Right lobe of liver (tissue), 6 donors: ENCODE measurements around the gene OCIAD1. TPM values are rescaled to one million over a fixed set of nuclear protein-coding genes. Genes with fewer than 3 reads are reported as not detected.

Experiments
- ATAC-seq, 4 donors: fragments of 200-7000 bp; cut with Tn5 transposase; one replicate each; pipeline ENCODE4 v1.9.1; 2020; ENCODE audit warnings: mild to moderate bottlenecking in 4 of 4, moderate library complexity in 4 of 4
- DNase-seq, 3 donors: peaks; one replicate each; pipeline ENCODE4 v3.0.0-alpha.2; 2020
- H3K27ac ChIP-seq, 3 donors: fragments of 200-600 bp; one replicate each; pipeline ENCODE4 v1.8.0; 2022
- H3K27me3 ChIP-seq, 2 donors: fragments of 200-600 bp; one replicate each; pipeline ENCODE4 v1.8.0; 2022
- H3K36me3 ChIP-seq, 4 donors: fragments of 200-600 bp; sonication (generic) in 1 of 4; one replicate each; pipeline versions ENCODE4 v1.5.1 to v1.8.0; 2017 to 2022; ENCODE audit warnings: control low read depth in 1 of 4
- H3K4me1 ChIP-seq, 4 donors: fragments of 200-600 bp; sonication (generic) in 1 of 4; one replicate each; pipeline versions ENCODE4 v1.5.1 to v1.8.0; 2017 to 2022; ENCODE audit warnings: control low read depth in 1 of 4
- H3K4me3 ChIP-seq, 3 donors: fragments of 200-600 bp; one replicate each; pipeline ENCODE4 v1.8.0; 2022
- H3K9me3 ChIP-seq, 4 donors: fragments of 200-600 bp; sonication (generic) in 1 of 4; one replicate each; pipeline versions ENCODE4 v1.5.1 to v1.8.0; 2017 to 2022; ENCODE audit warnings: control low read depth in 1 of 4
- CTCF ChIP-seq, 4 donors: fragments of 200-600 bp in 3 of 4; fragments of 450-650 bp in 1 of 4; IDR thresholded peaks; one replicate each; pipeline versions ENCODE4 v1.5.1 to v1.8.0; 2016 to 2022; ENCODE audit warnings: antibody characterized with exemption in 4 of 4, mild to moderate bottlenecking in 2 of 4
- POLR2A ChIP-seq: fragments of 450-650 bp; IDR thresholded peaks from one replicate; pipeline ENCODE4 v1.6.1; 2017; ENCODE audit warnings: antibody characterized with exemption, mild to moderate bottlenecking
- WGBS: methylation state at CpG from one replicate; pipeline ENCODE4 v1.1.6; 2018; ENCODE audit warnings: low coverage, low lambda C conversion rate; ENCODE audit not compliant: insufficient coverage; ENCODE audit errors: missing lambda C conversion rate; 5-methylcytosine and 5-hydroxymethylcytosine counted together
- intact Hi-C, 2 donors: fragments of 100-400 bp; cut with DNase I; formaldehyde crosslinking; loops; one replicate each; pipeline versions ENCODE4 v1.11.2 to v1.14.1; 2022
- total RNA-seq, 6 experiments: library from RNA; depleted of rRNA in 2 of 6; stranded (reverse); fragments of >200 nt in 2 of 6; fragmentation: NEBNext Ultra II Directional in 3 of 6; extraction: Animal tissue kit (Norgen Biotek cat#: 25700) in 3 of 6; gene quantifications; one replicate each; pipeline versions ENCODE4 v1.1.0 to v1.2.4, GENCODE V29; 2016 to 2023
- donor health status: DM: no; HTN: yes; CAD: no.
- donor health status: DM: no; HTN: no; CAD: no.
- donor health status: DM: no; HTN: no; CAD: no.
- donor health status: DM: no; HTN: yes; CAD: no.
- donor health status: DM: no; HTN: yes; CAD: no.

The OCIAD1 gene
- total RNA-seq, 6 experiments from 2014 or later = 94.8 to 120 (median 108) TPM

GRCh38 chr4:48896845-48897244, 66.0 kb downstream of the OCIAD1 start:
- TF ChIP-seq POLR2A = no peak
- no peak for TF ChIP-seq CTCF (IDR thresholded peaks at IDR 0.05)
- H3K36me3 ChIP-seq = peaks cover 0 to 64% (median 5%) of the 10 kb centered on the region in 4 donors

GRCh38 chr4:48898733-48899431, 68.0 kb downstream of the OCIAD1 start:
- Histone ChIP-seq H3K36me3 (peaks cover 0 to 56% (median 1%) of the 10 kb centered on the region in 4 donors), H3K4me1 (peaks cover 0 to 12% (median 2%) of the 10 kb centered on the region in 4 donors), H3K4me3 (no peak overlapping the region), H3K27ac (no peak overlapping the region), H3K9me3 (no peaks in the 10 kb centered on the region), H3K27me3 (no peaks in the 10 kb centered on the region)
- DNase-seq = no peak
- intact Hi-C loops = no loop called here
- no peak for ATAC-seq
- 53% methylated on average over 5 of the region's 5 CpGs for WGBS
- no peak for TF ChIP-seq CTCF (IDR thresholded peaks at IDR 0.05)
- TF ChIP-seq POLR2A = no peak

More at GRCh38 chr4:48896845-48897244, 66.0 kb downstream of the OCIAD1 start:
- intact Hi-C loops = no loop called here
- 77% methylated on average over 3 of the region's 3 CpGs for WGBS
- no peak overlapping the region for H3K27ac ChIP-seq
- no peaks in the 10 kb centered on the region for H3K27me3 ChIP-seq
- H3K9me3 ChIP-seq = no peaks in the 10 kb centered on the region
- no peak overlapping the region for H3K4me3 ChIP-seq
- no peak for ATAC-seq
- no peaks in the 10 kb centered on the region for H3K4me1 ChIP-seq
- DNase-seq = no peak

- TF ChIP-seq POLR2A (no peak), CTCF (IDR thresholded peaks at IDR 0.05) (no peak)
- 78% methylated on average over 1 of the region's 1 CpG for WGBS
- no peak for ATAC-seq
These were observed 68.5 kb downstream of the OCIAD1 start for GRCh38 chr4:48899432-48899749.

GRCh38 chr4:48899950-48900349, 69.1 kb downstream of the OCIAD1 start:
- ATAC-seq (no peak), DNase-seq (no peak)
- Histone ChIP-seq H3K27ac (no peak overlapping the region), H3K9me3 (no peaks in the 10 kb centered on the region), H3K36me3 (peaks cover 0 to 58% (median 1%) of the 10 kb centered on the region in 4 donors), H3K27me3 (no peaks in the 10 kb centered on the region), H3K4me1 (peaks cover 0 to 23% (median 3%) of the 10 kb centered on the region in 4 donors), H3K4me3 (no peak overlapping the region)
- intact Hi-C loops = loop anchor here in 1 of 2 donors (10.0 kb wide), 1 partner anchor 65 kb away; the partner anchor contains the start of gene OCIAD1
- no peak for TF ChIP-seq CTCF (IDR thresholded peaks at IDR 0.05)
- TF ChIP-seq POLR2A = no peak
- 71% methylated on average over 3 of the region's 4 CpGs for WGBS

More at GRCh38 chr4:48899432-48899749, 68.5 kb downstream of the OCIAD1 start:
- H3K27ac ChIP-seq = no peak overlapping the region
- peaks cover 0 to 60% (median 1%) of the 10 kb centered on the region in 4 donors for H3K36me3 ChIP-seq
- H3K9me3 ChIP-seq = no peaks in the 10 kb centered on the region
- no peak for DNase-seq
- H3K4me1 ChIP-seq = peaks cover 0 to 17% (median 2%) of the 10 kb centered on the region in 4 donors
- no peak overlapping the region for H3K4me3 ChIP-seq
- H3K27me3 ChIP-seq = no peaks in the 10 kb centered on the region
- intact Hi-C loops = no loop called here
